WTC11 (cell line): Measurements from ENCODE around the gene KARS1. TPM values are rescaled to one million over a fixed set of nuclear protein-coding genes. Genes with fewer than 3 reads are reported as not detected.

Experiments used
- ATAC-seq: fragments of 200-7000 bp; cut with Tn5 transposase; 2 replicates; pipeline ENCODE4 v1.10.0; 2021; ENCODE audit warnings: mild to moderate bottlenecking, moderate library complexity
- CTCF ChIA-PET: fragments of 300-600 bp; sonication (Branson Sonifier 250); formaldehyde crosslinking; loops from one replicate; lab custom pipeline; 2021; ENCODE audit warnings: antibody characterized with exemption; lab: Charles Lee
- POLR2A ChIA-PET: fragments of 350-600 bp; sonication (Branson Sonifier 250); formaldehyde crosslinking; loops from one replicate; lab custom pipeline; 2021; ENCODE audit warnings: antibody characterized with exemption; lab: Charles Lee
- DNase-seq: peaks from one replicate; pipeline ENCODE4 v3.0.0; 2021; ENCODE audit warnings: low spot score
- H3K27ac Mint-ChIP-seq: 2 replicates; pipeline ENCODE4 v1.8.0; 2021; ENCODE audit warnings: mixed read lengths
- H3K27me3 Mint-ChIP-seq: 2 replicates; pipeline ENCODE4 v1.8.0; 2021; ENCODE audit warnings: low read depth, mild to moderate bottlenecking, moderate library complexity, mixed read lengths
- H3K36me3 Mint-ChIP-seq: 2 replicates; pipeline ENCODE4 v1.8.0; 2021; ENCODE audit warnings: mixed read lengths
- H3K4me1 Mint-ChIP-seq: 2 replicates; pipeline ENCODE4 v1.8.0; 2022; ENCODE audit warnings: mixed read lengths
- H3K4me3 Mint-ChIP-seq: 2 replicates; pipeline ENCODE4 v1.8.0; 2021; ENCODE audit warnings: mild to moderate bottlenecking, moderate library complexity, mixed read lengths
- H3K9me3 Mint-ChIP-seq: 2 replicates; pipeline ENCODE4 v1.8.0; 2021; ENCODE audit warnings: mixed read lengths
- NR2C2 ChIP-seq: sonication (generic); formaldehyde crosslinking; IDR thresholded peaks from 2 replicates; pipeline ENCODE4 v1.8.0; 2022; ENCODE audit warnings: mild to moderate bottlenecking, missing genetic modification reagents
- NR3C1 ChIP-seq: sonication (generic); formaldehyde crosslinking; conservative IDR thresholded peaks from 2 replicates; pipeline ENCODE4 v1.8.1; 2023; ENCODE audit warnings: low read depth, mild to moderate bottlenecking, missing genetic modification reagents
- SP1 ChIP-seq: sonication (generic); formaldehyde crosslinking; conservative IDR thresholded peaks from 2 replicates; pipeline ENCODE4 v1.8.1; 2022; ENCODE audit warnings: missing genetic modification reagents
- TCF7 ChIP-seq: sonication (generic); formaldehyde crosslinking; IDR thresholded peaks from 2 replicates; pipeline ENCODE4 v1.8.0; 2022; ENCODE audit warnings: mild to moderate bottlenecking, low read depth, missing genetic modification reagents, moderate library complexity
- ZNF281 ChIP-seq: sonication (generic); formaldehyde crosslinking; IDR thresholded peaks from 2 replicates; pipeline ENCODE4 v1.8.0; 2023; ENCODE audit warnings: mild to moderate bottlenecking, missing genetic modification reagents
- ZNF317 ChIP-seq: sonication (generic); formaldehyde crosslinking; IDR thresholded peaks from 2 replicates; pipeline ENCODE4 v1.8.1; 2023; ENCODE audit warnings: low read depth, mild to moderate bottlenecking, moderate library complexity, missing genetic modification reagents, borderline replicate concordance
- ZNF416 ChIP-seq: fragments of 250-450 bp; sonication (Bioruptor Pico); IDR thresholded peaks from 2 replicates; pipeline ENCODE4 v1.9.0; 2021; ENCODE audit warnings: mild to moderate bottlenecking, inconsistent platforms
- ZSCAN18 ChIP-seq: fragments of 250-450 bp; sonication (Bioruptor Pico); IDR thresholded peaks from 2 replicates; pipeline ENCODE4 v2.1.2; 2022; ENCODE audit warnings: mild to moderate bottlenecking, moderate library complexity
- total RNA-seq: library from RNA; stranded (reverse); gene quantifications from 3 replicates; pipeline ENCODE4 v1.2.3, GENCODE V29; 2021
- TF ChIP-seq, protein P1 (sequence below): sonication (generic); formaldehyde crosslinking; conservative IDR thresholded peaks from 2 replicates; pipeline ENCODE4 v1.8.1; 2023; ENCODE audit warnings: mild to moderate bottlenecking, low read depth, missing genetic modification reagents, moderate library complexity
- TF ChIP-seq, protein P2 (sequence below): sonication (generic); formaldehyde crosslinking; IDR thresholded peaks from 2 replicates; pipeline ENCODE4 v1.8.0; 2022; ENCODE audit warnings: mild to moderate bottlenecking, missing genetic modification reagents
- TF ChIP-seq, protein P3 (sequence below): sonication (generic); formaldehyde crosslinking; IDR thresholded peaks from 2 replicates; pipeline ENCODE4 v1.8.0; 2022; ENCODE audit warnings: mild to moderate bottlenecking, missing genetic modification reagents
- TF ChIP-seq, protein P4 (sequence below): fragments of 250-450 bp; sonication (Bioruptor Pico); IDR thresholded peaks from 2 replicates; pipeline ENCODE4 v1.9.0; 2021; ENCODE audit warnings: mild to moderate bottlenecking
- TF ChIP-seq, protein P5 (sequence below): sonication (generic); formaldehyde crosslinking; IDR thresholded peaks from 2 replicates; pipeline ENCODE4 v1.8.1; 2023; ENCODE audit warnings: mild to moderate bottlenecking, missing genetic modification reagents, borderline replicate concordance
- TF ChIP-seq, protein P6 (sequence below): sonication (generic); formaldehyde crosslinking; IDR thresholded peaks from 2 replicates; pipeline ENCODE4 v1.8.0; 2023; ENCODE audit warnings: missing genetic modification reagents

KARS1 gene
- total RNA-seq, 1 experiment from 2014 or later = 199 TPM

DNA sequence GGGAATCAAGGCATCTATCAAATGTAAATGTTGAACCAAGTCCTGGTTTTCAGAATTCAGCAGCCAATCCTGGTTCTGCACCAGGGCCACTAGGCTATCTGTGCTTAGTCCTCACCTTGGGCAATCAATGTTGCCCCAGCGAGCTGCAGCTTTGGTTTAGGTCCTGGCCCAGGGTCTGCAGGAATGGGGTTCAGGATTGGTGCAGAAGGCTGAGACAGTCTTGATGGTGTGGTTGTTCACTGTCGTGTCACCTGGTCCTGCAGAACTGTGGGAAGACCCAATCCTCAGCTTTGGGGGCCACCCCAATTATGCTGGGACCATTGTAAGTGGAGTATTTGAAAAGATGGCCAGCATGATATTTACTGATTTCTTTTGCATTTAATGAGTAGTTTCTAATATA is 10.7 kb upstream of the KARS1 start (continued):
- TF ChIP-seq SP1 (CRISPR knock-in tag) = no peak
- TF ChIP-seq, all 79 proteins: peak for 0

DNA sequence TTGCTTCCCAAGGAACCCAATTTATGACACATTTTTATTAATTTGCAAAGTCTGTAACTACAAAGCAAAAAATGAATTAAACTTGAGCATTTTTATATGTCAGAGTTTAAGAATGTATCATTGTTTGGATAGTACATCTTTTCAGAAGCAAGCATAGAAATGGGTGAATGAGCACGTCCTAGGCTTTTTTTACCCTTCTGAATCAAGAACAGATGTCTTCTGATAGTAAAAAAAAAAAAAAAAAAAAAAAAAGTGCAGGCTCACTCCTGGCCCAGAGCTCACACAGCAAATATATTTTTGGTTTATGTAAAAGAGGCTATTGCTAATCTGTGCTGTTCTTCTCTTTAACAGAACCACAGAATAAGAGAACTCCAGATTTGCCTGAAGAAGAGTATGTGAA is 6.5 kb upstream of the KARS1 start:
- CTCF ChIA-PET = no interaction called here

More for the DNA sequence above, 6.5 kb upstream of the KARS1 start:
- no peaks in the 10 kb centered on the region for H3K9me3 Mint-ChIP-seq
- no peaks in the 10 kb centered on the region for H3K27me3 Mint-ChIP-seq
- POLR2A ChIA-PET = no interaction called here
- no peak overlapping the region for H3K27ac Mint-ChIP-seq
- ATAC-seq (no peak), DNase-seq (no peak)
- no peak overlapping the region for H3K4me3 Mint-ChIP-seq
- peaks cover 18% of the 10 kb centered on the region for H3K4me1 Mint-ChIP-seq
- peaks cover 39% of the 10 kb centered on the region for H3K36me3 Mint-ChIP-seq
- TF ChIP-seq, protein P1, sequence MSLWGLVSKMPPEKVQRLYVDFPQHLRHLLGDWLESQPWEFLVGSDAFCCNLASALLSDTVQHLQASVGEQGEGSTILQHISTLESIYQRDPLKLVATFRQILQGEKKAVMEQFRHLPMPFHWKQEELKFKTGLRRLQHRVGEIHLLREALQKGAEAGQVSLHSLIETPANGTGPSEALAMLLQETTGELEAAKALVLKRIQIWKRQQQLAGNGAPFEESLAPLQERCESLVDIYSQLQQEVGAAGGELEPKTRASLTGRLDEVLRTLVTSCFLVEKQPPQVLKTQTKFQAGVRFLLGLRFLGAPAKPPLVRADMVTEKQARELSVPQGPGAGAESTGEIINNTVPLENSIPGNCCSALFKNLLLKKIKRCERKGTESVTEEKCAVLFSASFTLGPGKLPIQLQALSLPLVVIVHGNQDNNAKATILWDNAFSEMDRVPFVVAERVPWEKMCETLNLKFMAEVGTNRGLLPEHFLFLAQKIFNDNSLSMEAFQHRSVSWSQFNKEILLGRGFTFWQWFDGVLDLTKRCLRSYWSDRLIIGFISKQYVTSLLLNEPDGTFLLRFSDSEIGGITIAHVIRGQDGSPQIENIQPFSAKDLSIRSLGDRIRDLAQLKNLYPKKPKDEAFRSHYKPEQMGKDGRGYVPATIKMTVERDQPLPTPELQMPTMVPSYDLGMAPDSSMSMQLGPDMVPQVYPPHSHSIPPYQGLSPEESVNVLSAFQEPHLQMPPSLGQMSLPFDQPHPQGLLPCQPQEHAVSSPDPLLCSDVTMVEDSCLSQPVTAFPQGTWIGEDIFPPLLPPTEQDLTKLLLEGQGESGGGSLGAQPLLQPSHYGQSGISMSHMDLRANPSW (CRISPR knock-in tag) = no peak
- TF ChIP-seq NR3C1 (CRISPR knock-in tag) (no peak), ZNF317 (CRISPR knock-in tag) (no peak), ZNF416 (CRISPR knock-in tag) (no peak), ZSCAN18 (no peak), TCF7 (CRISPR knock-in tag) (no peak), ZNF281 (CRISPR knock-in tag) (no peak), NR2C2 (no peak)
- TF ChIP-seq, protein P2, sequence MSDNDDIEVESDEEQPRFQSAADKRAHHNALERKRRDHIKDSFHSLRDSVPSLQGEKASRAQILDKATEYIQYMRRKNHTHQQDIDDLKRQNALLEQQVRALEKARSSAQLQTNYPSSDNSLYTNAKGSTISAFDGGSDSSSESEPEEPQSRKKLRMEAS (CRISPR knock-in tag) = no peak
- TF ChIP-seq, protein P3, sequence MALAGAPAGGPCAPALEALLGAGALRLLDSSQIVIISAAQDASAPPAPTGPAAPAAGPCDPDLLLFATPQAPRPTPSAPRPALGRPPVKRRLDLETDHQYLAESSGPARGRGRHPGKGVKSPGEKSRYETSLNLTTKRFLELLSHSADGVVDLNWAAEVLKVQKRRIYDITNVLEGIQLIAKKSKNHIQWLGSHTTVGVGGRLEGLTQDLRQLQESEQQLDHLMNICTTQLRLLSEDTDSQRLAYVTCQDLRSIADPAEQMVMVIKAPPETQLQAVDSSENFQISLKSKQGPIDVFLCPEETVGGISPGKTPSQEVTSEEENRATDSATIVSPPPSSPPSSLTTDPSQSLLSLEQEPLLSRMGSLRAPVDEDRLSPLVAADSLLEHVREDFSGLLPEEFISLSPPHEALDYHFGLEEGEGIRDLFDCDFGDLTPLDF (CRISPR knock-in tag) = no peak
- TF ChIP-seq, protein P4, sequence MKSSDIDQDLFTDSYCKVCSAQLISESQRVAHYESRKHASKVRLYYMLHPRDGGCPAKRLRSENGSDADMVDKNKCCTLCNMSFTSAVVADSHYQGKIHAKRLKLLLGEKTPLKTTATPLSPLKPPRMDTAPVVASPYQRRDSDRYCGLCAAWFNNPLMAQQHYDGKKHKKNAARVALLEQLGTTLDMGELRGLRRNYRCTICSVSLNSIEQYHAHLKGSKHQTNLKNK = no peak
- TF ChIP-seq, protein P5, sequence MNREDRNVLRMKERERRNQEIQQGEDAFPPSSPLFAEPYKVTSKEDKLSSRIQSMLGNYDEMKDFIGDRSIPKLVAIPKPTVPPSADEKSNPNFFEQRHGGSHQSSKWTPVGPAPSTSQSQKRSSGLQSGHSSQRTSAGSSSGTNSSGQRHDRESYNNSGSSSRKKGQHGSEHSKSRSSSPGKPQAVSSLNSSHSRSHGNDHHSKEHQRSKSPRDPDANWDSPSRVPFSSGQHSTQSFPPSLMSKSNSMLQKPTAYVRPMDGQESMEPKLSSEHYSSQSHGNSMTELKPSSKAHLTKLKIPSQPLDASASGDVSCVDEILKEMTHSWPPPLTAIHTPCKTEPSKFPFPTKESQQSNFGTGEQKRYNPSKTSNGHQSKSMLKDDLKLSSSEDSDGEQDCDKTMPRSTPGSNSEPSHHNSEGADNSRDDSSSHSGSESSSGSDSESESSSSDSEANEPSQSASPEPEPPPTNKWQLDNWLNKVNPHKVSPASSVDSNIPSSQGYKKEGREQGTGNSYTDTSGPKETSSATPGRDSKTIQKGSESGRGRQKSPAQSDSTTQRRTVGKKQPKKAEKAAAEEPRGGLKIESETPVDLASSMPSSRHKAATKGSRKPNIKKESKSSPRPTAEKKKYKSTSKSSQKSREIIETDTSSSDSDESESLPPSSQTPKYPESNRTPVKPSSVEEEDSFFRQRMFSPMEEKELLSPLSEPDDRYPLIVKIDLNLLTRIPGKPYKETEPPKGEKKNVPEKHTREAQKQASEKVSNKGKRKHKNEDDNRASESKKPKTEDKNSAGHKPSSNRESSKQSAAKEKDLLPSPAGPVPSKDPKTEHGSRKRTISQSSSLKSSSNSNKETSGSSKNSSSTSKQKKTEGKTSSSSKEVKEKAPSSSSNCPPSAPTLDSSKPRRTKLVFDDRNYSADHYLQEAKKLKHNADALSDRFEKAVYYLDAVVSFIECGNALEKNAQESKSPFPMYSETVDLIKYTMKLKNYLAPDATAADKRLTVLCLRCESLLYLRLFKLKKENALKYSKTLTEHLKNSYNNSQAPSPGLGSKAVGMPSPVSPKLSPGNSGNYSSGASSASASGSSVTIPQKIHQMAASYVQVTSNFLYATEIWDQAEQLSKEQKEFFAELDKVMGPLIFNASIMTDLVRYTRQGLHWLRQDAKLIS (CRISPR knock-in tag) = no peak
- TF ChIP-seq, protein P6, sequence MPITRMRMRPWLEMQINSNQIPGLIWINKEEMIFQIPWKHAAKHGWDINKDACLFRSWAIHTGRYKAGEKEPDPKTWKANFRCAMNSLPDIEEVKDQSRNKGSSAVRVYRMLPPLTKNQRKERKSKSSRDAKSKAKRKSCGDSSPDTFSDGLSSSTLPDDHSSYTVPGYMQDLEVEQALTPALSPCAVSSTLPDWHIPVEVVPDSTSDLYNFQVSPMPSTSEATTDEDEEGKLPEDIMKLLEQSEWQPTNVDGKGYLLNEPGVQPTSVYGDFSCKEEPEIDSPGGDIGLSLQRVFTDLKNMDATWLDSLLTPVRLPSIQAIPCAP (CRISPR knock-in tag) = no peak
- TF ChIP-seq, all 79 proteins: peak for 0
